GM19239 (cell line): ENCODE data around the gene QSOX1.
"Not testable (repeated sequence)": the region's sequence is repeated elsewhere in the genome, so short reads cannot be mapped to it uniquely, and the experiment has no call there.

ENCODE experiments used
- DNase-seq: peaks from one replicate; pipeline ENCODE4 v3.0.0; 2011; ENCODE audit warnings: low spot score; ENCODE audit not compliant: insufficient read length
- FAIRE-seq: peaks from 2 replicates; lab custom pipeline; 2011; peaks lifted over from hg19 to GRCh38; lab: Jason Lieb, UNC

Gene QSOX1

DNA sequence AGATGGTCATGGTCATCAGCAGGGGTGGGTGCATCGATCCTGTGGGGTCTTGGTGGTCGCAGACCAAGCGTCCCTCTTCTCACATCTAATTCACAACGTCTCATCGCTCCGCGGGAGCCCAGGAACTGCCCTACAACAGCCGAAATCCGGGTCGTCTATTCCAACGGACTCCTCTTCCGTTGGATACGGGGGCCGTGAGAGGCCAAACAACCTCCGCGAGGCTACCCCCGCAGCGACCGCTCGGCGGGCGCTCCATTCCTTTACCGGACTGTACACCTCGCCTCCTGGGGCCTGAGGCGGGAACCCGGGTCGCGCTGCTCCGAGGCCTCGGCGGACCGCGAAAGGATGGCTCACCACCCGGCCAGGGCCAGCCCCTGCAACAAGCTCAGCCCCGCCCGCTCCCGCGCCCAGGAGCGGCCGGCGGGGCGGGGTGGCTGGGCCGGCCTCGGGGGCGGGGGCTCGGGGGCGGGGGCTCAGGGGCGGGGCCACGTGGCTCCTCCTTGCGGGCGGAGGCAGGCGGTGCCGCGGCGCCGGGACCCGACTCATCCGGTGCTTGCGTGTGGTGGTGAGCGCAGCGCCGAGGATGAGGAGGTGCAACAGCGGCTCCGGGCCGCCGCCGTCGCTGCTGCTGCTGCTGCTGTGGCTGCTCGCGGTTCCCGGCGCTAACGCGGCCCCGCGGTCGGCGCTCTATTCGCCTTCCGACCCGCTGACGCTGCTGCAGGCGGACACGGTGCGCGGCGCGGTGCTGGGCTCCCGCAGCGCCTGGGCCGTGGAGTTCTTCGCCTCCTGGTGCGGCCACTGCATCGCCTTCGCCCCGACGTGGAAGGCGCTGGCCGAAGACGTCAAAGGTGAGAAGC is at the start of gene QSOX1:
QSOX1 (plus strand) TSS at position 545 of the 857 bp plus-strand sequence; CDS start at position 584, 39 bp downstream.
- FAIRE-seq, result no peak
- peak; percentile 98 for DNase-seq

DNA sequence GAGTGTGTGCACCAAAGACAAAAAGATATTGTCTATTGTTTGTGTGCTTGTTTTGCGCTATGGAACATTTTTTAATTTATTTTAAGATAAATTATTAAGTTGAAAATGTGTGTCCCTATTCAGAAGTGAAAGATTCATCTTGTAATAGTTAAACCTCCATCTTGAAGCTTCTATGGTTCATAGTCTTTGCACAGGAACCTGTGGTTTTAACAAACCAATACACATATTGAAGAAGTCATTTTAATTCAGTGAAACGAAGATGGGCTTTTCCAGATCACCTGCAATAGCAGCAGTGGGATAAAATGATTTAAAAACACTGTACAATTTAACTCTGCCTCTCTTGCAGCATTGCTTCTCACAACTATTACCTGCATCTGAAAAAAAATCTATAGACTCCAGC is 42.6 kb upstream of the QSOX1 start:
- DNase-seq (no peak), FAIRE-seq (no peak)

DNA sequence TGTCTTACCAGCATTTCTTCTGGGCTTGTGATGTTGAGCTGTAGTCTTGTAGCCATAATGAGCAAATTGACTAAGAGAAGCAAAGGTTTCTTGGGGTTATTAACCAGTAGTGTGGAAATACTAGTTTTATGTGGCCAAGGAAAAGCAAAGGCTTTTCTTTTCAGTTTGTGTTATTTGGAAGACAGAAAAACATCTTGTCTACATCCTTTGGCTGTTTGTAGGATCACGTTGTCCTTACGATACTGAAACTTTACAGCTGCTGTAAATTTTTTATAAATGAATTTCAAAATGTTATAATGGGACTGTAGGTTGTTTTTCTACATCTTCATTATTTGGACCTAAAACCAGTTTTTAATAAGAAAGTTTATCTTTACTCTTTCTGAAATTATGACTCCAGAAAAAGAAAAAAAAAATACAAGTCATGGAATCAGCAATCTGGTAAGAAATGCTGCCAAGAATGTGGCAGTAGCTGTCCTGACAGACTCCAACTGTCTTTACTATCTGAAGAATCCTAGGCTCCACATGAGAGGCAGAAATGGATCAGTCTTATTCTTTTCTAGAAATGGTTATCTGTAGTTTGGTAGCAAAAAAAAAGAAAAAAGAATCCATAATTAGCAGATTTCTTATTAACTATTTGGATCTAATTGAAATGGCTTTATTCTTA is 41.6 kb upstream of the QSOX1 start:
- DNase-seq (no peak), FAIRE-seq (no peak)

- FAIRE-seq (no peak), DNase-seq (no peak)
Measured at GRCh38 chr1:180114396-180114945, 40.2 kb upstream of the QSOX1 start.

- no peak for FAIRE-seq
- no peak for DNase-seq
Measured at GRCh38 chr1:180116964-180117763, 37.5 kb upstream of the QSOX1 start.

DNA sequence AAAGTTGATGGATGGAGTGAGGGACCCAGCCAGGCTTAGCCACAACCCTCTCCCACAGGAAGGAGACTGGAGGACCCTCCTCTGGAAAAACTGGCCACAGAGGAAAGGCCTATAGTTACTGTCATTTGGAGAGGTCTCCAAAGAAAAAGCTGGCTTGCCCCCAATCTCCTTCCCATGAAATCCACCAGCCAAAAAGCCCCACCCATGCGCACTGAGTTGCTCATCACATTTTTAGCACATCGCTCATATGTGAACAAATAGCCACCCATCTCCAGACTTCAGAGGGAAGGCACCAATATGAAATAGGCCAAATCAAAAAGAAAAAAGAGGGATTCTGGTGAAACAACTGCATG is 36.9 kb upstream of the QSOX1 start:
- DNase-seq (no peak), FAIRE-seq (no peak)

GRCh38 chr1:180119837-180120236 is 34.8 kb upstream of the QSOX1 start:
- FAIRE-seq (no peak), DNase-seq (no peak)

DNA sequence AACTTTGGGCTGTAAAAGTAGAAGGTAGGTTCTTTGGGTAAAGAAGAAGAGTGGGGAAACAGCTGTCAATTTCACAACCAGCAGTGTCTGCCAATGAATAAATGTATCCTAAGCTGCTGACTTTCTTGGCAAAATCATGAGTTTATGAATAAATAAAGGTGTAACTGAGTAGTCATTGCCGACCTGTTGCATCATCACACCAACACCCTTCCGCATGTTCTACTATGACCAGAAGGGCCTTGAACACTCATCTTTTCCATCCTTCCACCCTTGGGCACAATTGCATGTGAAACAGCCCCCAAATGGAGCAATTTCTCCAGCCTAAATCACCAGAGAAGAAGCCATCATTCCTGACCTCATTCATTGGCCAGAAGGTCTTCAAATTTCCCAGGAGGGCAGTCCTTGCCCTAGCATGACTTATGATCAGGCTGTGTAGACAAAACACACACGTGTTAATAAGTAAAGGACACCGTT is 31.2 kb upstream of the QSOX1 start:
- no peak for FAIRE-seq

DNA sequence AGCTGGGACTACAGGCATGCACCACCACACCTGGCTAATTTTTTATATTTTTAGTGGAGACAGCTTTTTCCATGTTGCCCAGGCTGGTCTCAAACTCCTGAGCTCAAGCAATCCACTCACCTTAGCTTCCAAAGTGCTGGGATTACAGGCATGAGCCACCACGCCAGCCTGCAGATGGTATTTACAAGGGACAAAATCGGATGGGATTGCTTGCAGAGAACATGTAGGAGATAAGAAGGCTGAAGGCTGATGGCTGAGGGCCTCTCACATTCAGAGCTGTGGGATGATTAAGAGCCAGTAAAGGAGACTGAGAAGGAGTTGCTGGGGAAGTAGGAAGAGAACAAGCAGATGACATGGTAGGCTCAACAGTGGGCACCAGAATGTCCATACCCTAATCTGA is 24.0 kb upstream of the QSOX1 start:
- DNase-seq (no peak), FAIRE-seq (no peak)

More for the DNA sequence above, 31.2 kb upstream of the QSOX1 start:
- no peak for DNase-seq

GRCh38 chr1:180131510-180131909 is 23.2 kb upstream of the QSOX1 start:
- no peak for FAIRE-seq
- DNase-seq, result no peak

- DNase-seq (no peak), FAIRE-seq (no peak)
Measured at GRCh38 chr1:180133193-180133592, 21.5 kb upstream of the QSOX1 start.

DNA sequence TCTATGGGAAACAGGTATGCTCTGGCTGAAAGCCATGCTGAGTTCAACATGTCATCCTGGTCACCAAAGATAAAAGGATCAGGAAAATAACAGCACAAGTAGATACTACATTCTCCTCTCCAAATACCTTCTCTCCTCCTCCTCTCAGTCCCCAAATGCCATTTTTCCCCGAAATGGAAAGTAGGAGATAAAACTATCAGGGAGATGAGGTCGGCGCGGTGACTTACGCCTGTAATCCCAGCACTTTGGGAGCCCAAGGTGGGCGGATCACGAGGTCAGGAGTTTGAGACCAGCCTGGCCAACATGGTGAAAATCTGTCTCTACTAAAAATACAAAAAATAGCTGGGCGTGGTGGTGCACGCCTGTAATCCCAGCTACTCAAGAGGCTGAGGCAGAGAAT is 21.0 kb upstream of the QSOX1 start:
- DNase-seq, FAIRE-seq: not testable (repeated sequence)

DNA sequence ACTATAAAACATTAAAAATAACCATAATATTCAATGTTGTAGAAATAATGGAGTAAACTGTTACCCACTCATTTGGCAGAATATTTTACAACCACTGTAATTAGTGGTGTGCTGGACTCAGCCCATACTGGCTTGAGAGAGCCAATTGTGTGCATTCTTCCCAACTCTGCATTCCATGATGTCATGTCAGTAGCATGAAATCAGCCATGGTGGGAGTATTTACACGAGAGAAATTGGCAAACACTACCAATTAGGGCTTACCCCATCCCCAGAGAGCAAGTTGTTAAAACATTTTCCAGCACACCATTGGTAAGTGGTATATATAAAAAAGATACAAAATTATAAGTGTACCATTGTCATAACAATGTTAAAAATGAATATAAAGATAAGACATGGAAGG is 19.1 kb upstream of the QSOX1 start:
- FAIRE-seq, result no peak

GRCh38 chr1:180136331-180136967 is 18.2 kb upstream of the QSOX1 start:
- no peak for FAIRE-seq
- no peak for DNase-seq

More for the DNA sequence above, 19.1 kb upstream of the QSOX1 start:
- DNase-seq, result no peak

- no peak for FAIRE-seq
- no peak for DNase-seq
Measured at GRCh38 chr1:180136968-180137356, 17.7 kb upstream of the QSOX1 start.

DNA sequence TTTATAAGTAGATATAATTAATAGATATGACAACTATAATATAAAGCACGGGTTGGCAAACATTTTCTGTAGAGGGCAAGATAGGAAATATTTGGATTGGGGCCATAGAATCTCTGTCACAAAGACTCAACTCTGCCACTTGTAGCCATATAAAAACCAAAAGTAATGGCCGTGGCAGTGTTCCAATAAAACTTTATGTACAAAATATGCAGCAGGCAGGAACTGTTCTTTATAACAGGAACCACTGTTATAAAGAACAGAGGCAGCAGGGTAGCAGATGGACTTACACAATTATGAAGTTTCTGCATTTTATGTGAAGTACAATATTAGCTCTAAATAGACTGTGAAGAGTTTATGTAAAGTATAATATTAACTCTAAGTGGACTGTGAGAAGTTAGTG is 16.9 kb upstream of the QSOX1 start:
- DNase-seq (no peak), FAIRE-seq (no peak)

DNA sequence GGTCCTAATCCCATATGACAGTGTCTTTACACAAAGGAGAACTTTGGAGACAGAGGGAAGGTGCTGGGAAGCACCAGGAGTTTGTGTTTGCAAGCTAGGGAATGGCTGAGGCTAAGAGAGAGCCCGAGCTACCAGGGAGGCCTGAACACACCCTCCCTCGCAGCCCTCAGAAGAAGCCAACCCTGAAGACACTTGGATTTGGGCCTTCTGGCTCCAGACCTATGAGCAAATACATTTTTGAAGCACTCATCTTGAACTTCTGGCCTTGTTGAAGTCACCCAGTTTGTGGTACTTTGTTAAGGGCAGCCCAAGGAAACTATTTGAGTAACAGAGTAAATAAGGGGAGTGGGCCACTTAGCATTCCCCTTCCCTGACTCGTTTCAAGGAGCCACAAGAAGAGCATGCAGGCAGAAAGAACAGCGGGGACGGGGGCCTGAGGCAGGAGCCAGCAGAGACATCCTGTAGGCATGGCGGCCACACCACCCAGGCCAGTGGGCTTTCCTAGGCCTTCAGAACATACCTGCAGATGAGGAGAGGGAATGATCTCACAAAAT is 13.2 kb upstream of the QSOX1 start:
- no peak for FAIRE-seq
- DNase-seq, result no peak

DNA sequence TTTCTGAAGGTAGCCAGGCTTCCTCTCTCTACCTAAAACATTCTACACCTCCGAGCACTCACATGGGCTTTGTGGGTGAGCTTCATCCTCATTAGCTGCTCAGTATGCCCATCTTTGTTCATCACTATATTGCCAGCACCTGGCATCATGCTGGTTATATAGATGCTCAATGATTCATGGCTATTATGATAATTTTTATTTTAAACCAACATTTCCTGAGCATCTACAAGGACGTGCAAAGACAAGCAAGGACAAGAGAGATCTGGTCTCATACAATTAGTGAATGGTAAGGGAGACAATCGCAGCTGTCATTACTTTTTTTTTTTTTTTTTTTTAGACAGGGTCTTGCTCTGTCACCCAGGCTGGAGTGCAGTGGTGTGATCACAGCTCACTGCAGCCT is 11.3 kb upstream of the QSOX1 start:
- DNase-seq (no peak), FAIRE-seq (no peak)

GRCh38 chr1:180144659-180145357 is 9.9 kb upstream of the QSOX1 start:
- FAIRE-seq, result no peak
- no peak for DNase-seq
